HCT116 (cell line): ENCODE data around the gene KCNB1.

ENCODE experiments used
- CTCF ChIP-seq, 3 experiments: fragments of 200-600 bp in 1 of 3; sonication (generic) in 1 of 3; IDR thresholded peaks in 2 of 3; conservative IDR thresholded peaks in 1 of 3; 2 replicates each; pipeline ENCODE4 v1.5.1; 2012 to 2017; ENCODE audit warnings: low read depth in 2 of 3, low read length in 2 of 3, antibody characterized with exemption in 1 of 3, borderline replicate concordance in 1 of 3, control low read depth in 1 of 3, mild to moderate bottlenecking in 1 of 3, mixed read lengths in 1 of 3, mixed run types in 1 of 3, moderate library complexity in 1 of 3; ENCODE audit not compliant: insufficient read depth in 1 of 3
- EGR1 ChIP-seq: IDR thresholded peaks from 2 replicates; pipeline ENCODE4 v1.6.1; 2012; ENCODE audit warnings: low read depth
- ELF1 ChIP-seq: IDR thresholded peaks from 2 replicates; pipeline ENCODE4 v1.6.1; 2012; ENCODE audit warnings: low read depth, borderline replicate concordance
- EZH2 ChIP-seq: fragments of 200-600 bp; sonication (generic); IDR thresholded peaks from 2 replicates; pipeline ENCODE4 v1.6.1; 2017; ENCODE audit warnings: antibody characterized with exemption, mixed run types
- POLR2A ChIP-seq: IDR thresholded peaks from 2 replicates; pipeline ENCODE4 v1.7.0; 2011; ENCODE audit warnings: borderline replicate concordance; ENCODE audit not compliant: insufficient read depth, insufficient read length; ENCODE audit errors: extremely low read depth
- POLR2AphosphoS5 ChIP-seq: IDR thresholded peaks from 2 replicates; pipeline ENCODE4 v1.6.1; 2011; ENCODE audit warnings: mild to moderate bottlenecking, low read depth, low read length, moderate library complexity
- TF ChIP-seq, protein P1 (sequence below): IDR thresholded peaks from 2 replicates; pipeline ENCODE4 v1.6.1; 2012; ENCODE audit warnings: low read depth

- TF ChIP-seq ELF1 (no peak), EZH2 (no peak), POLR2AphosphoS5 (no peak), CTCF (IDR thresholded peaks at IDR 0.05 in 2 of 3, conservative IDR thresholded peaks at IDR 0.05 in 1 of 3; ENCODE audit: borderline replicate concordance in 1 of 3, insufficient read depth in 1 of 3, low read depth in 2 of 3, low read length in 2 of 3) (no peak), POLR2A (no peak), EGR1 (no peak)
- TF ChIP-seq, protein P1, sequence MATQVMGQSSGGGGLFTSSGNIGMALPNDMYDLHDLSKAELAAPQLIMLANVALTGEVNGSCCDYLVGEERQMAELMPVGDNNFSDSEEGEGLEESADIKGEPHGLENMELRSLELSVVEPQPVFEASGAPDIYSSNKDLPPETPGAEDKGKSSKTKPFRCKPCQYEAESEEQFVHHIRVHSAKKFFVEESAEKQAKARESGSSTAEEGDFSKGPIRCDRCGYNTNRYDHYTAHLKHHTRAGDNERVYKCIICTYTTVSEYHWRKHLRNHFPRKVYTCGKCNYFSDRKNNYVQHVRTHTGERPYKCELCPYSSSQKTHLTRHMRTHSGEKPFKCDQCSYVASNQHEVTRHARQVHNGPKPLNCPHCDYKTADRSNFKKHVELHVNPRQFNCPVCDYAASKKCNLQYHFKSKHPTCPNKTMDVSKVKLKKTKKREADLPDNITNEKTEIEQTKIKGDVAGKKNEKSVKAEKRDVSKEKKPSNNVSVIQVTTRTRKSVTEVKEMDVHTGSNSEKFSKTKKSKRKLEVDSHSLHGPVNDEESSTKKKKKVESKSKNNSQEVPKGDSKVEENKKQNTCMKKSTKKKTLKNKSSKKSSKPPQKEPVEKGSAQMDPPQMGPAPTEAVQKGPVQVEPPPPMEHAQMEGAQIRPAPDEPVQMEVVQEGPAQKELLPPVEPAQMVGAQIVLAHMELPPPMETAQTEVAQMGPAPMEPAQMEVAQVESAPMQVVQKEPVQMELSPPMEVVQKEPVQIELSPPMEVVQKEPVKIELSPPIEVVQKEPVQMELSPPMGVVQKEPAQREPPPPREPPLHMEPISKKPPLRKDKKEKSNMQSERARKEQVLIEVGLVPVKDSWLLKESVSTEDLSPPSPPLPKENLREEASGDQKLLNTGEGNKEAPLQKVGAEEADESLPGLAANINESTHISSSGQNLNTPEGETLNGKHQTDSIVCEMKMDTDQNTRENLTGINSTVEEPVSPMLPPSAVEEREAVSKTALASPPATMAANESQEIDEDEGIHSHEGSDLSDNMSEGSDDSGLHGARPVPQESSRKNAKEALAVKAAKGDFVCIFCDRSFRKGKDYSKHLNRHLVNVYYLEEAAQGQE = no peak
These were observed 129.7 kb downstream of the KCNB1 start for GRCh38 chr20:49352751-49353150.
